ENCODE data around the gene PWP1.

- no peak for TF ChIP-seq CTCF (IDR thresholded peaks at IDR 0.05; ENCODE audit: low read length)
- no peak for TF ChIP-seq EZH2 (optimal IDR thresholded peaks at IDR 0.05; ENCODE audit: low read depth, low read length)
- no peak for TF ChIP-seq EZH2phosphoT487 (IDR thresholded peaks at IDR 0.05; ENCODE audit: low read length)
Observed at GRCh38 chr12:107642240-107642639, 43.4 kb upstream of the PWP1 start.

All from MM.1S (cell line).